Measurements from ENCODE around the gene CTNNAL1. TPM values are rescaled to one million over a fixed set of nuclear protein-coding genes. Genes with fewer than 3 reads are reported as not detected.

Gene CTNNAL1
- polyA plus RNA-seq, 2 donors, result 13.5 to 15.0 TPM

- WGBS, 2 donors, result 2 to 3% methylated on average over 3 of the region's 3 CpGs
- Histone ChIP-seq H3K27me3 (ENCODE audit: control insufficient read depth in 1 of 2, insufficient read depth in 2 of 2, low read length in 2 of 2) (no peaks in the 10 kb centered on the region), H3K4me1 (ENCODE audit: control insufficient read depth in 2 of 2, insufficient read depth in 2 of 2, low read length in 1 of 2) (no peaks in the 10 kb centered on the region), H3K9me3 (ENCODE audit: control insufficient read depth in 2 of 2, insufficient read depth in 1 of 2, low read depth in 1 of 2, low read length in 1 of 2) (no peaks in the 10 kb centered on the region), H3K4me3 (ENCODE audit: low read depth in 1 of 2, low read length in 2 of 2) (no peak overlapping the region), H3K36me3 (ENCODE audit: control insufficient read depth in 2 of 2, insufficient read depth in 2 of 2, low read length in 1 of 2) (no peaks in the 10 kb centered on the region), H3K27ac (ENCODE audit: low read depth in 2 of 2, low read length in 1 of 2) (no peak overlapping the region)
These were observed 59.2 kb downstream of the CTNNAL1 start for GRCh38 chr9:108953983-108954574.

- no peak overlapping the region for H3K4me3 ChIP-seq (ENCODE audit: low read depth in 1 of 2, low read length in 2 of 2)
- no peaks in the 10 kb centered on the region for H3K4me1 ChIP-seq (ENCODE audit: control insufficient read depth in 2 of 2, insufficient read depth in 2 of 2, low read length in 1 of 2)
- 47 to 51% methylated on average over 2 of the region's 2 CpGs for WGBS, 2 donors
- no peaks in the 10 kb centered on the region for H3K9me3 ChIP-seq (ENCODE audit: control insufficient read depth in 2 of 2, insufficient read depth in 1 of 2, low read depth in 1 of 2, low read length in 1 of 2)
- H3K36me3 ChIP-seq (ENCODE audit: control insufficient read depth in 2 of 2, insufficient read depth in 2 of 2, low read length in 1 of 2), result no peaks in the 10 kb centered on the region
- H3K27me3 ChIP-seq (ENCODE audit: control insufficient read depth in 1 of 2, insufficient read depth in 2 of 2, low read length in 2 of 2), result no peaks in the 10 kb centered on the region
- H3K27ac ChIP-seq (ENCODE audit: low read depth in 2 of 2, low read length in 1 of 2), result no peak overlapping the region
These were observed 61.7 kb downstream of the CTNNAL1 start for GRCh38 chr9:108951578-108951977.

- Histone ChIP-seq H3K4me3 (ENCODE audit: low read depth in 1 of 2, low read length in 2 of 2) (no peak overlapping the region), H3K27me3 (ENCODE audit: control insufficient read depth in 1 of 2, insufficient read depth in 2 of 2, low read length in 2 of 2) (no peaks in the 10 kb centered on the region), H3K27ac (ENCODE audit: low read depth in 2 of 2, low read length in 1 of 2) (no peak overlapping the region), H3K36me3 (ENCODE audit: control insufficient read depth in 2 of 2, insufficient read depth in 2 of 2, low read length in 1 of 2) (peaks cover 0 to 3% of the 10 kb centered on the region in 2 donors), H3K9me3 (ENCODE audit: control insufficient read depth in 2 of 2, insufficient read depth in 1 of 2, low read depth in 1 of 2, low read length in 1 of 2) (no peaks in the 10 kb centered on the region), H3K4me1 (ENCODE audit: control insufficient read depth in 2 of 2, insufficient read depth in 2 of 2, low read length in 1 of 2) (no peaks in the 10 kb centered on the region)
- 90 to 96% methylated on average over 1 of the region's 1 CpG for WGBS, 2 donors
These were observed 63.1 kb downstream of the CTNNAL1 start for GRCh38 chr9:108950168-108950567.

- Histone ChIP-seq H3K4me3 (ENCODE audit: low read depth in 1 of 2, low read length in 2 of 2) (no peak overlapping the region), H3K27ac (ENCODE audit: low read depth in 2 of 2, low read length in 1 of 2) (no peak overlapping the region), H3K9me3 (ENCODE audit: control insufficient read depth in 2 of 2, insufficient read depth in 1 of 2, low read depth in 1 of 2, low read length in 1 of 2) (no peaks in the 10 kb centered on the region), H3K27me3 (ENCODE audit: control insufficient read depth in 1 of 2, insufficient read depth in 2 of 2, low read length in 2 of 2) (no peaks in the 10 kb centered on the region), H3K4me1 (ENCODE audit: control insufficient read depth in 2 of 2, insufficient read depth in 2 of 2, low read length in 1 of 2) (no peaks in the 10 kb centered on the region), H3K36me3 (ENCODE audit: control insufficient read depth in 2 of 2, insufficient read depth in 2 of 2, low read length in 1 of 2) (peaks cover 3% of the 10 kb centered on the region in 2 donors)
- WGBS, 2 donors, result 86% methylated on average over 4 of the region's 4 CpGs
These were observed 73.3 kb downstream of the CTNNAL1 start for GRCh38 chr9:108939975-108940374.

- Histone ChIP-seq H3K27ac (ENCODE audit: low read depth in 2 of 2, low read length in 1 of 2) (no peak overlapping the region), H3K4me3 (ENCODE audit: low read depth in 1 of 2, low read length in 2 of 2) (no peak overlapping the region), H3K9me3 (ENCODE audit: control insufficient read depth in 2 of 2, insufficient read depth in 1 of 2, low read depth in 1 of 2, low read length in 1 of 2) (no peaks in the 10 kb centered on the region), H3K36me3 (ENCODE audit: control insufficient read depth in 2 of 2, insufficient read depth in 2 of 2, low read length in 1 of 2) (peaks cover 0 to 3% of the 10 kb centered on the region in 2 donors), H3K4me1 (ENCODE audit: control insufficient read depth in 2 of 2, insufficient read depth in 2 of 2, low read length in 1 of 2) (no peaks in the 10 kb centered on the region), H3K27me3 (ENCODE audit: control insufficient read depth in 1 of 2, insufficient read depth in 2 of 2, low read length in 2 of 2) (no peaks in the 10 kb centered on the region)
- 83 to 87% methylated on average over 5 of the region's 5 CpGs for WGBS, 2 donors
These were observed 75.6 kb downstream of the CTNNAL1 start for GRCh38 chr9:108937561-108938305.

GRCh38 chr9:108934323-108934893, 78.9 kb downstream of the CTNNAL1 start, which contains the start of gene ABITRAM:
ABITRAM (plus strand) TSS chr9:108934400; CDS start chr9:108934487, 87 bp downstream.
- no peaks in the 10 kb centered on the region for H3K9me3 ChIP-seq (ENCODE audit: control insufficient read depth in 2 of 2, insufficient read depth in 1 of 2, low read depth in 1 of 2, low read length in 1 of 2)
- 0 to 1% methylated on average over 47 of the region's 47 CpGs for WGBS, 2 donors
- peak within 1 kb of the TSS; percentile 88 to 92 for H3K27ac ChIP-seq (ENCODE audit: low read depth in 2 of 2, low read length in 1 of 2)
- H3K27me3 ChIP-seq (ENCODE audit: control insufficient read depth in 1 of 2, insufficient read depth in 2 of 2, low read length in 2 of 2), result no peaks in the 10 kb centered on the region
- H3K36me3 ChIP-seq (ENCODE audit: control insufficient read depth in 2 of 2, insufficient read depth in 2 of 2, low read length in 1 of 2), result no peaks in the 10 kb centered on the region
- peak within 1 kb of the TSS; percentile 68 to 73 for H3K4me3 ChIP-seq (ENCODE audit: low read depth in 1 of 2, low read length in 2 of 2)
- no peaks in the 10 kb centered on the region for H3K4me1 ChIP-seq (ENCODE audit: control insufficient read depth in 2 of 2, insufficient read depth in 2 of 2, low read length in 1 of 2)

GRCh38 chr9:108933718-108934322, 79.5 kb downstream of the CTNNAL1 start, which contains the start of gene ELP1:
ELP1 (minus strand) TSS chr9:108934124; CDS start chr9:108931146, 2,978 bp downstream.
- Histone ChIP-seq H3K27ac (ENCODE audit: low read depth in 2 of 2, low read length in 1 of 2) (peak within 1 kb of the TSS; percentile 88 to 92), H3K4me1 (ENCODE audit: control insufficient read depth in 2 of 2, insufficient read depth in 2 of 2, low read length in 1 of 2) (no peaks in the 10 kb centered on the region), H3K9me3 (ENCODE audit: control insufficient read depth in 2 of 2, insufficient read depth in 1 of 2, low read depth in 1 of 2, low read length in 1 of 2) (no peaks in the 10 kb centered on the region), H3K4me3 (ENCODE audit: low read depth in 1 of 2, low read length in 2 of 2) (peak within 1 kb of the TSS; percentile 68 to 73), H3K27me3 (ENCODE audit: control insufficient read depth in 1 of 2, insufficient read depth in 2 of 2, low read length in 2 of 2) (no peaks in the 10 kb centered on the region), H3K36me3 (ENCODE audit: control insufficient read depth in 2 of 2, insufficient read depth in 2 of 2, low read length in 1 of 2) (no peaks in the 10 kb centered on the region)
- 0 to 1% methylated on average over 48 of the region's 48 CpGs for WGBS, 2 donors

GRCh38 chr9:108933231-108933717, 80.0 kb downstream of the CTNNAL1 start:
- Histone ChIP-seq H3K27me3 (ENCODE audit: control insufficient read depth in 1 of 2, insufficient read depth in 2 of 2, low read length in 2 of 2) (no peaks in the 10 kb centered on the region), H3K27ac (ENCODE audit: low read depth in 2 of 2, low read length in 1 of 2) (peak overlapping the region; percentile 88 to 92)
- WGBS, 2 donors, result 0 to 1% methylated on average over 25 of the region's 25 CpGs

GRCh38 chr9:108928386-108928785, 84.9 kb downstream of the CTNNAL1 start:
- WGBS, 2 donors, result 78 to 92% methylated on average over 2 of the region's 2 CpGs
- H3K4me3 ChIP-seq (ENCODE audit: low read depth in 1 of 2, low read length in 2 of 2), result no peak overlapping the region
- peaks cover 0 to 2% of the 10 kb centered on the region in 2 donors for H3K9me3 ChIP-seq (ENCODE audit: control insufficient read depth in 2 of 2, insufficient read depth in 1 of 2, low read depth in 1 of 2, low read length in 1 of 2)
- H3K4me1 ChIP-seq (ENCODE audit: control insufficient read depth in 2 of 2, insufficient read depth in 2 of 2, low read length in 1 of 2), result no peaks in the 10 kb centered on the region
- H3K27ac ChIP-seq (ENCODE audit: low read depth in 2 of 2, low read length in 1 of 2), result no peak overlapping the region
- H3K36me3 ChIP-seq (ENCODE audit: control insufficient read depth in 2 of 2, insufficient read depth in 2 of 2, low read length in 1 of 2), result peaks cover 4 to 15% of the 10 kb centered on the region in 2 donors
- H3K27me3 ChIP-seq (ENCODE audit: control insufficient read depth in 1 of 2, insufficient read depth in 2 of 2, low read length in 2 of 2), result no peaks in the 10 kb centered on the region

More at GRCh38 chr9:108933231-108933717, 80.0 kb downstream of the CTNNAL1 start:
- H3K4me1 ChIP-seq (ENCODE audit: control insufficient read depth in 2 of 2, insufficient read depth in 2 of 2, low read length in 1 of 2), result no peaks in the 10 kb centered on the region
- peak overlapping the region; percentile 68 to 73 for H3K4me3 ChIP-seq (ENCODE audit: low read depth in 1 of 2, low read length in 2 of 2)
- no peaks in the 10 kb centered on the region for H3K36me3 ChIP-seq (ENCODE audit: control insufficient read depth in 2 of 2, insufficient read depth in 2 of 2, low read length in 1 of 2)
- H3K9me3 ChIP-seq (ENCODE audit: control insufficient read depth in 2 of 2, insufficient read depth in 1 of 2, low read depth in 1 of 2, low read length in 1 of 2), result no peaks in the 10 kb centered on the region

Measured in esophagus (tissue), 2 donors.